OCI-LY7 (cell line): Measurements from ENCODE around the gene BMPR1B.

Experiments used
- CTCF ChIP-seq: fragments of 200-600 bp; sonication (generic); conservative IDR thresholded peaks from 2 replicates; pipeline ENCODE4 v1.5.1; 2014; ENCODE audit warnings: mild to moderate bottlenecking, antibody characterized with exemption, low read length, moderate library complexity, mixed read lengths
- EZH2phosphoT487 ChIP-seq: fragments of 200-600 bp; sonication (generic); IDR thresholded peaks from 2 replicates; pipeline ENCODE4 v1.6.1; 2018; ENCODE audit warnings: low read depth, borderline replicate concordance, mild to moderate bottlenecking, mixed run types, antibody characterized with exemption, low read length, moderate library complexity, mixed read lengths

- TF ChIP-seq CTCF (no peak), EZH2phosphoT487 (no peak)
Measured at GRCh38 chr4:95044324-95044837, 286.6 kb downstream of the BMPR1B start.
